ENCODE measurements around the gene RGMB.
A peak's percentile ranks its signal among the peaks of the same experiment; 100 is the strongest.

The RGMB gene

DNA sequence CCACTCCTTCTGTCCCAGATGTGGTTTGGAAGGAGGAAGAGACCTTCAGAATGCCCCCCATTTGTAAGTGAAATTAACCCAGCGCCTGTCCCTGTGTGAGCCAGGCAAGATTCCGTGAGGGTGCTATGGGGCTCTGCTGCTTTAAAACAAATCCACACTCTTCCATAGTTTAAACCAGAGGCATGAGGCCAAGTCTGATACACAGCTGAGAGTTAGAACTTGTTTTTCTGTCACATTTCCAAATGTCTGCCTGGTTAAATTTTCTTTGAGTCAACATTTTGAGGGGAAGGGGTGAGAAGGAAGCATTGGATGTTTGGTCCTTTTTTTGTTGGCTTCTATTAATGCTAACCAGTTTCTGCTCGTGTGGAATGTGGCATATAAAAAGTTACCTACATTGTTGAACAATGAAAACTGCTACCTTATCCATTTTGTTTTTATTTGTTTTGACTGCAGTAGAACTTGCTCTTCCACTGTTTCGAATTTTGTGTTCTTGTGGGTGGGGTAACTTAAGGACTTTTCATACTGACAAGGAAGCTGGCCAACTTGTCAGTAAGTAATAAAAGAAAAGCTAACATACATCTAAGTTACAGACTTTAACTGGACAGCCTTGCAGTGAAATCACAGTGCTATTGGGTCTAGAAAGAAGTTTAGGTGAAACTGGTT, 12.9 kb downstream of the RGMB start:
- DNase-seq = peak; percentile 44

DNA sequence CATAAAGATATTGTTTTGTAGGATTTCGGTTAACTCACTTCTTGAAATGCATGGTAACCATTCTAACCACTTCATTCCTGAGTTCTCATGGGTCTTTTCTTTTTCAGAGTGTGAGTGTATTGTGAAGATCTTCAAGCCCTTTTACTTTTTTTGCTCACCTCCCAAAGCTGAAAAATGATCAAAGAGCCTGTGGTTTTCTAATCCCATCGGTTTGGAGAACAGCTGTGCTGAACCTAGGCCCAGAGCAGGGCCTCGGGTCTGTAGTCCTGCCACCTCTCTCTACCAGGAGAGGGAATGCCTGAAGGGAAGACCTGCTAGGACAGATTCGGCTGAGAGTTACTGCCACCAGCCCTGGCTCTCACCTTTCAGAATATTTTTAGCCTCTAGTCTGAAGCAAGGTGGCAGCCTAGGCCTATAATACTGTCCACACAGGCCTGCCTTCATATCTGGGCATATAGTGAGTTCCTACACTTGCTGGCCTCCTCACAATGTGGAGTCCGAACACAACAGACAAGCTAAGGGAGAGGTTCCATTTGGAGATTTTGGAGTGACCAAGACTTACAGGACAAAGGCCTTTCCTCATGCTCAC, 13.8 kb downstream of the RGMB start:
- DNase-seq = no peak

- DNase-seq = no peak
Measured at GRCh38 chr5:98789029-98789428, 15.6 kb downstream of the RGMB start.

- DNase-seq = no peak
Measured at GRCh38 chr5:98791001-98791519, 17.6 kb downstream of the RGMB start.

- DNase-seq = no peak
Measured at GRCh38 chr5:98791898-98792580, 18.6 kb downstream of the RGMB start.

DNA sequence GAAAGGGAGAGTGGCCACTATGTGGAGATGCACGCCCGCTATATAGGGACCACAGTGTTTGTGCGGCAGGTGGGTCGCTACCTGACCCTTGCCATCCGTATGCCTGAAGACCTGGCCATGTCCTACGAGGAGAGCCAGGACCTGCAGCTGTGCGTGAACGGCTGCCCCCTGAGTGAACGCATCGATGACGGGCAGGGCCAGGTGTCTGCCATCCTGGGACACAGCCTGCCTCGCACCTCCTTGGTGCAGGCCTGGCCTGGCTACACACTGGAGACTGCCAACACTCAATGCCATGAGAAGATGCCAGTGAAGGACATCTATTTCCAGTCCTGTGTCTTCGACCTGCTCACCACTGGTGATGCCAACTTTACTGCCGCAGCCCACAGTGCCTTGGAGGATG, 19.8 kb downstream of the RGMB start:
- DNase-seq = no peak

- no peak for DNase-seq
Measured at GRCh38 chr5:98794001-98794400, 20.5 kb downstream of the RGMB start.

DNA sequence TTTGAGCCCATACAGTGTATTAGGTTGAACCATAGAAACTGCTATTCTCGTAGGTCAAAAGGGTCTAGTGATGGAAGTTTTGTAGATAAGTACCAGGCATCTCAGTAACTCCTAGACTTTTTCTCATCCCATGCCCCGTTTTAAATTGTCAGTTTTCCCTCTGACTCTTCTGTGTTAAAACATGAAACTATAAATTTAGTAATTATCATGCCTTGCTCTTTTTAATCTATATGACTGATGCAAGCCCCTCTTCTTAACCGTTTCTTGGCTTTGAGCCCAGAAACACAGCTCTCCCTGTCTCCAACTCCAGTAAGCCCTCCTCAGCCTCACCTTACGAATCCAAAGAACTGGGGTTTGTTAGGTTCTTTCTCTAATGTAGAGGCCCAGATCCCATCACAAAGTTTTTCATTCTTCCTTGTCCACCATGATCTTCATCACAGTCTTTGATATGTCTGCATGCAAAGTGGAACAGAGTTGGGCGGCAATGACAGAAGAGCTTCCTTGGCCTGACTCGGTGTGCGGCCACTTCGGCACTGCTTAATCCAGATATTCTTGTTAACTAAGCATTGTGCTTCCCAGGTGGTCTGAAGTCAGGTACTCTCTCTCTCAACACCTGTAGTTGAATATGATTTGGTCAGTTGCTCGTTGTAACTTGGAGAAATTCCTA, 21.1 kb downstream of the RGMB start:
- no peak for DNase-seq

- no peak for DNase-seq
Measured at GRCh38 chr5:98795243-98795642, 21.8 kb downstream of the RGMB start.

DNA sequence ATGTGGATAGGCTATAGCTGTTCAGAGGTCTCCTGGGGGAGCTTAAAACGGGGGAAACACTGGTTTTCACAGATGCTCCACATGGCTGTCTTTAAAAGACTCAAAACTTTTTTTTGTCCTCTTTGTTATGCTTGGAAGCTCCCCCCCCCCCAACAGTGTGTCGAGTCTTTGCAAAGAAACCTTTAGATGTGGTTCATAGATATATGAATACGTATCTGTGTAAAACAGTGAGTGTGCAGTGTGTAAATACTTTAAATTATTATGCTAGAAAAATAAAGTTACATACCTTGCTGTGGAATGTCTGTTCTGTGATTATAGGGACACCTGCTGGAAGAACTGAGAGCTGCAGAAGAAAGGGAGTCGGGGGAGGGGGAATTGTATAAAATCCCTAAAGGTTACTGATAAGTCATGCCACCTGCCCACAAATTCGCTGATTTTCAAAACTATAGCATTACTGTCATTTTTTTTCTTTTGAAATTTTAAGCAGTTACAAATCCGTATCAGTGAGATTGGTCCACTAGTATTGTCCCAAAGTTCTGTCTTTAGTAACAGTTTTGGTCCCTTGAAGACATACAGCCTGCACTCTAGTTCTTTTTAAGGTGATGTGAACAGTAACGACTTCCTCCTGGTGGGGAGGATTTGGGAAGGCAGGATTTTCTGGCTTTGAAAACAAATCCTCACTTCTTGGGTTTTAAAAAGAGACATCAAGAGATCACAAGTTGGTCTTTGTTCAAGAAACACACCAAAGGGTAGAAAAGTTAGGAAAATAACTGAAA, 22.9 kb downstream of the RGMB start:
- DNase-seq = peak; percentile 78

GRCh38 chr5:98798371-98798770, 24.9 kb downstream of the RGMB start:
- no peak for DNase-seq

DNA sequence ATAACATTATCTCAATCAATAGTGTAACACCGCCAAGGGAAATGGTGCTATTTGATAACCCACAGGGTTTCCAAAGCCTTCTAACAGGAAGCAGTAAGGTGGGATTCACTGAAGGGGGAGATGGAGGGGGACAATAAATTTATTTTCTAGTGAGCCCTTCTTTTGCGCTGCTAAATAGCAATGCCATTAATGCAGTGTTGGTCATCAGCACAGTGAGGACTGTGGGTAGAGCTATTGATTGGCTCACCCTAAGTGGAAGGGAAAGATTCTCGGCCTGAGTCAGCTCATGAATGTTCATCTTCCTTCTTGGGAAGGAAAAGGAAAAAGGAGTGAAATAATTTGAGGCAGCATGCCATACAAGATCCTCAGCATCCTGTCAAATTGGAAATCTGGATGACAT, 25.4 kb downstream of the RGMB start:
- no peak for DNase-seq

DNA sequence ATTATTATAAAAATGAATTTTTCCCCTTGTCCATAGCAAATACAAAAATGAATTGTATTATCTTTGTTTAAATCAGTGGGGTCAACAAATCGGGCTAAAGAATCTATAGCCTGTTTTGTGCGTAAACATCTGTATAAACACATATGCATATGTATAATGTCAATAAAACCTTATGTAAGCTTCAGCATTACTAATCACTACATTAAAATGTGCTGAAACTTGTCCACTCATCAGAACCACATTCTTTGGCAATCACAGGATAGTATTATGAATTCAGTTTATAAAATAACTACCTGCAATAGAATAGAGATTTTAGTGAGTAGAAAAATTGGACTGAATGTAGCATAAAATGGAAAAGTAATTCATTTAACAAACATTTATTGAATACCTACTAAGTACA, 30.6 kb downstream of the RGMB start:
- DNase-seq = no peak

DNA sequence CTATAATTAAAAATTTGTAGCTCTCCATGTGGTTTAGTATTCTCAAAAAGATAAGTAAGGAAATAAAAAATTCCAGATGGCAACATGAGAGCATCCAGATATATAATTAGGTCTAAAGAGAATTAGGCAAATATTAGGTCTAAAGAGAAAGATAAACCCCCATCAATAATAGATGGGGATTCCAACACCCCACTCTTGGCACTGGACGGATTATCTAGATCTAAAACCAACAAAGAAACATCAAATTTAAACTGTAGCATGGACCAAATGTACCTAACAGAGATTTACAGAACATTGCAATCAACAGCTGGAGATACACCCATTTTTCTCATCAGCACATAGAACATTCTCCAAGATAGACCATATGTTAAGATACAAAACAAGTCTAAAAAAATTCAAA, 31.6 kb downstream of the RGMB start:
- DNase-seq = no peak

DNA sequence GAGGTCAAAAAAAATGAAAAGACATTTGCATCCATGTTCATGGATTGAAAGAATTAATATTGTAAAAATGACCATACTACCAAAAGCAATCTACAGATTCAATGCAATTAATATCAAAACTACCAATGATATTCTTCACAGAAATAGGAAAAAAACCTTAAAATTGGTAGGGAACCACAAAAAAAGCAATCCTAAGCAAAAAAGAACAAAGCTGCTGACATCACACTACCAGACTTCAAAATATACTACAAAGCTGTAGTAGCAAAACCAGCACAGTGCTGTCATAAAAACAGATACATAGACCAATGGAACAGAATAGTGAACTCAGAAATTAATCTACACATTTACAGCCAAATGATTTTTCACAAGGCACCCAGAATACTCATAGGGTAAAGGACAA, 34.3 kb downstream of the RGMB start:
- DNase-seq = no peak

GRCh38 chr5:98810206-98810605, 36.7 kb downstream of the RGMB start:
- no peak for DNase-seq

- peak; percentile 26 for DNase-seq
Measured at GRCh38 chr5:98813755-98814154, 40.3 kb downstream of the RGMB start.

- no peak for DNase-seq
Measured at GRCh38 chr5:98816582-98817222, 43.2 kb downstream of the RGMB start.

DNA sequence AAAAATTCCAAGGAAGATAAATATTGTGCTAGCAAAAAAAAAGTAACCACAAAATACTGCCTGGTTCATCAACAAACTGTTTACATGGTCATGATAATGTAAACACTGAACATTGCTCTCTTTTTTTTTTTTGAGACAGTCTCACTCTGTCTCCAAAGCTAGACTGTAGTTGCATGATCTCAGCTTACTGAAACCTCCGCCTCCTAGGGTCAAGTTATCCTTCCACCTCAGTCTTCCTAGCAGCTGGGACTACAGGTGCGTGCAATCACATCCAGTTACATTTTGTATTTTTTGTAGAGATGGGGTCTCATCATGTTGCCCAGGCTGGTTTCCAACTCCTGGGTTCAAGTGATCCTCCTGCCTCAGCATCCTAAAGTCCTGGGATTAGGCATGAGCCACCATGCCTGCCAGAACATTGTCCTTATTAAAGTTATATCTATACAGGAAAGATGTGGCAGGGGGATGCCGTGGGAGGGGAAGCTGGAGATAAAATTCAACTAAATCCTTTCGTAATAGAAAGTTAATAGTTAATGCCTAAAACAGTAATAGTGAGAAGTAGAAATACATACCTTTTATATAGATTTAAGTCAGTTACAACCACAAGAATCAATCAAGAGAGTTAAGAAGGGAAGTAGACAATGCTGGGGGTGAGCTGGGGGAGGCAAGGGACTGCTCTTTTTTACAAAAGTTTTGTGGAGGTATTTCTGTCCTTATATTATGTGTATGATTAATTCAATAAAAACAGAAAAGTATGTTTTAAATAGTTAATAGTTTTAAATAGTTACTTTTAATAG, 52.3 kb downstream of the RGMB start:
- DNase-seq = no peak

DNA sequence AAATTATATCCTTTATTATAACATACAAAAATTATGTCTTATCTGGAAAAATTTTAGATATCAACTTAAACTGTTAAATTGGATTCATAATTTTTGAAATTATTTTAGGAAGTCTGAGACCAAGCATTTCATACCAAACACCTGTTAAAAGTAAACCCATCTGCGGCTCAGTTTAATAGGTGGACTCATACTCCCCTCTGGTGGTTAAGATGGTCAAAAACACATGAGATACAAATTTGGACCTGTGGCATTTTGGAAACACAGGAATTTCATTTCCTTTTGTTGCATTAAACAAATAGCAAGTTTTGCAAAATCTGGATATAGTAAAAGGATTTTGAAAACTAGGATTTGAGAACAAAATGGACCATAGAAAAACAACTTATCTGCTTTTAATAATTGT, 53.7 kb downstream of the RGMB start:
- DNase-seq = peak; percentile 46

DNA sequence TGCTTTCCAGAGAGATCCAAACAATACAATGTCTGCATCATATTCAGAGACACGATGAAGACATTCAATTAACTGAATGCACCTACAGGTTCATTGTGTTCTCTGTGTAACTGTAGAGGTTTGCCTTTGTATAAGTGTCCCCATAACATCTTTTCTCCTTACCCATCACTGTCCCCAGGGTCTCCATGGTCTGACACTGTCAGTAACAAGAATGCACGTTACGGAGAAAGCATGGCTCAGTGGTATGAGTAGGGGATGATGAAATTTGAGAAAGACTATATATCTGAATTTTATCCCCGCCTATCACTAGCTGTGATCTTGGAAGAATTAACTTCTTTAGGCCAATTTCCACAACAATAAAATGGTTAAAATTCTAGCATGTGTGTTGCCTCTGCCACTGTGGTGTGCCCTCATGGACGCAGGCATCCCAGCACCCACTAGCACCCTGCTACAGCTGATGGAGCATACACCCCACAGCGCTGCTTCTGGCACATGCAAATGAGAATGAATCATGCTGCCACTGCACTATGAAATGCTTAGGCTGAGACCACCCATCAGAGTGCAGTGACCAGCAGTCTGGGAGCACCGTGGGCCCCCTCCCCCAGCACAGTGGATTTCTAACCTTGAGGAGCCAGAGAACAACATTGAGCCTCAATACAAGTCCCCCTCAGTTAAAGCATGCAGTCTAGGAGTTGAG, 54.3 kb downstream of the RGMB start:
- no peak for DNase-seq

Data from fibroblast of skin of back (primary cell).